HG03175 (cell line): Measurements from ENCODE around the gene PHLDA1.
"Not testable (repeated sequence)": the region's sequence is repeated elsewhere in the genome, so short reads cannot be mapped to it uniquely, and the experiment has no call there.

Experiments
- ATAC-seq: cut with Tn5 transposase; IDR thresholded peaks from one replicate; pipeline ENCODE4 v1.9.1; 2021; ENCODE audit warnings: mild to moderate bottlenecking, moderate library complexity; ENCODE audit not compliant: unreplicated experiment

The PHLDA1 gene

GRCh38 chr12:75987709-75988108 is 43.9 kb downstream of the PHLDA1 start:
- not testable (repeated sequence) for ATAC-seq

- no peak for ATAC-seq
Observed at GRCh38 chr12:75986001-75986746, 45.4 kb downstream of the PHLDA1 start.

- ATAC-seq: no peak
Observed at GRCh38 chr12:75985566-75985965, 46.0 kb downstream of the PHLDA1 start.

- ATAC-seq: no peak
Observed at GRCh38 chr12:75984577-75985182, 46.9 kb downstream of the PHLDA1 start.

- ATAC-seq: not testable (repeated sequence)
Observed at GRCh38 chr12:75983851-75984250, 47.7 kb downstream of the PHLDA1 start.

GRCh38 chr12:75982979-75983660 is 48.5 kb downstream of the PHLDA1 start:
- no peak for ATAC-seq

- ATAC-seq: no peak
Observed at GRCh38 chr12:75982169-75982564, 49.4 kb downstream of the PHLDA1 start.

GRCh38 chr12:75981247-75982168 is 50.1 kb downstream of the PHLDA1 start:
- peak; percentile 63 for ATAC-seq

- peak; percentile 41 for ATAC-seq
Observed at GRCh38 chr12:75979181-75979580, 52.4 kb downstream of the PHLDA1 start.

GRCh38 chr12:75978677-75979076 is 52.9 kb downstream of the PHLDA1 start:
- no peak for ATAC-seq

GRCh38 chr12:75977952-75978671 is 53.5 kb downstream of the PHLDA1 start:
- peak; percentile 92 for ATAC-seq

- ATAC-seq: no peak
Observed at GRCh38 chr12:75977590-75977951, 54.0 kb downstream of the PHLDA1 start.

- no peak for ATAC-seq
Observed at GRCh38 chr12:75976913-75977312, 54.7 kb downstream of the PHLDA1 start.

- ATAC-seq: no peak
Observed at GRCh38 chr12:75976113-75976512, 55.5 kb downstream of the PHLDA1 start.

GRCh38 chr12:75975702-75976101 is 55.9 kb downstream of the PHLDA1 start:
- ATAC-seq: no peak
